ENCODE measurements around the gene PLPP7. TPM values are rescaled to one million over a fixed set of nuclear protein-coding genes. Genes with fewer than 3 reads are reported as not detected.
A peak's percentile ranks its signal among the peaks of the same experiment; 100 is the strongest.

The PLPP7 gene
- total RNA-seq, 1 donor from 2014 or later = 5.4 TPM

DNA sequence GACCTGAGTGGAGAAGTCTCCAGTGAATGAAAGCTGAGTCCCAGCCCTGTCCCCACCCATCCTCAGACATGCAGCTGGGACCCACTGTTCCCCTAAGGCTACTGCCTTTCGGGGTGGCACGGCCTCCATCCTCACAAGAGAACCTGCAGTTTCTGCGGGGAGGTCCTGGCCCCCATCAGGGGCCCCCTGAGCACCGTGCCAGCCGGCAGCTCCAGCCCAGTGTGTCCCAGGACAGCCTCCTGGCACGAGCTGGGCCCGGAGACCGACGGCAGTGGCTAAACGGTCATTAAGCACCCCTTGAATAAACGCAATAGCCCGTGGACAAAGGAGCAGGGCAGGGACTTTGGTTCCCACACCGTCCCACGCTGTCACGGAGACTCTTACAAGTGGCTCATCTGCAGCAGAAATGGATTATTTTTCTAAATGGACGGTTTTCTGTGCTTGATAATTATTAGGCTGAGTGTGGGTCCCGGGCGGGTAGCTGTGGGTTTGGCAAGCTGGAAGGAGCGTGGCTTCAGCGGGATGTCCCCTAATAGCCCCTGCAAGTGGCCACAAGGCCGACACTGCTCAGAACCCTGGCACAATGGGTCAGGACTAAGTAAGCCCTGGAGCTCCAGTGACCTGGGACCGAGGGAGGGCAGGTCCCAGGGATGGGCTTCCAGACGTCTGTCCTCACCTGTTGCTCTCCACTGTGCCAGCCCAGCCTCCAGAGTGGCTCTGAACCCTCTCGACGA lies 30.7 kb upstream of the PLPP7 start:
- no peaks in the 10 kb centered on the region for H3K79me2 ChIP-seq (ENCODE audit: low read depth)
- H3K9ac ChIP-seq = no peak overlapping the region
- H4K20me1 ChIP-seq (ENCODE audit: low read depth) = no peaks in the 10 kb centered on the region
- no peak overlapping the region for H3K4me3 ChIP-seq
- no peak overlapping the region for H2AFZ ChIP-seq (replicated peaks)
- H3K4me1 ChIP-seq = peaks cover 17% of the 10 kb centered on the region
- H3K9me3 Mint-ChIP-seq = no peaks in the 10 kb centered on the region
- no peak overlapping the region for H3K4me2 ChIP-seq
- H3K9me3 ChIP-seq (ENCODE audit: low read depth) = no peaks in the 10 kb centered on the region
- H3K27me3 ChIP-seq = no peaks in the 10 kb centered on the region
- no peak overlapping the region for H3K4me3 Mint-ChIP-seq
- TF ChIP-seq, protein P1, sequence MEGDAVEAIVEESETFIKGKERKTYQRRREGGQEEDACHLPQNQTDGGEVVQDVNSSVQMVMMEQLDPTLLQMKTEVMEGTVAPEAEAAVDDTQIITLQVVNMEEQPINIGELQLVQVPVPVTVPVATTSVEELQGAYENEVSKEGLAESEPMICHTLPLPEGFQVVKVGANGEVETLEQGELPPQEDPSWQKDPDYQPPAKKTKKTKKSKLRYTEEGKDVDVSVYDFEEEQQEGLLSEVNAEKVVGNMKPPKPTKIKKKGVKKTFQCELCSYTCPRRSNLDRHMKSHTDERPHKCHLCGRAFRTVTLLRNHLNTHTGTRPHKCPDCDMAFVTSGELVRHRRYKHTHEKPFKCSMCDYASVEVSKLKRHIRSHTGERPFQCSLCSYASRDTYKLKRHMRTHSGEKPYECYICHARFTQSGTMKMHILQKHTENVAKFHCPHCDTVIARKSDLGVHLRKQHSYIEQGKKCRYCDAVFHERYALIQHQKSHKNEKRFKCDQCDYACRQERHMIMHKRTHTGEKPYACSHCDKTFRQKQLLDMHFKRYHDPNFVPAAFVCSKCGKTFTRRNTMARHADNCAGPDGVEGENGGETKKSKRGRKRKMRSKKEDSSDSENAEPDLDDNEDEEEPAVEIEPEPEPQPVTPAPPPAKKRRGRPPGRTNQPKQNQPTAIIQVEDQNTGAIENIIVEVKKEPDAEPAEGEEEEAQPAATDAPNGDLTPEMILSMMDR (IDR thresholded peaks at IDR 0.05) = no peak
- TF ChIP-seq EZH2 (IDR thresholded peaks at IDR 0.05) (no peak), EZH2phosphoT487 (IDR thresholded peaks at IDR 0.05) (no peak)
- H3K4me1 Mint-ChIP-seq = peaks cover 25% of the 10 kb centered on the region
- no peaks in the 10 kb centered on the region for H3K36me3 Mint-ChIP-seq
- H3K27ac ChIP-seq = no peak overlapping the region
- peaks cover 6% of the 10 kb centered on the region for H3F3A ChIP-seq (ENCODE audit: low read depth)
- H3K36me3 ChIP-seq = no peaks in the 10 kb centered on the region
- DNase-seq (ENCODE audit: low spot score) = no peak
- peaks cover 5% of the 10 kb centered on the region for H3K27me3 Mint-ChIP-seq (ENCODE audit: insufficient read depth, low read depth)
- H3K27ac Mint-ChIP-seq = no peak overlapping the region

DNA sequence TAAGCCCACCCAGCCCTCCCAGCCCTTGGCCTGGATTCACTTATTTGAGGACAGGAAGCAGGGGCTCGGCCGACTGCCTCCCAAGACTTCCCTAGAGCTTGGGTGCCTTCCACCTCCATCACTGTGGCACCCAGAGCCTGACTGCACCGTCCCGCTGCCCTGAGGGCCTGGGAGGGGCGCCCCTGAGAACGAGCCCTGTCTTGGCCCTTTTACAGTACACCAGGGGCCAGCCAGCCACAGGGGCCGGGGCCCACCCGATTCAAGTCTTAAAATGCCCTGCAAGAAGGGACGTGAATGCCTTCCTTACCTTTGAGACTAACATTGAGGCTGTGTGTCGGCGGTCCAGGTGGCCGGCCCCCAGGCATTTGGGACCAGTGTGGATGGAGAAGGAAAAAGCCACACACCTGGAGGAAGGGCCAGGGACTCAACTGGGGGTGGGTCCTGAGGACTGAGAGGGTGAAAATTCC lies 30.1 kb upstream of the PLPP7 start:
- H3K27me3 ChIP-seq = no peaks in the 10 kb centered on the region
- no peak overlapping the region for H3K27ac ChIP-seq
- no peaks in the 10 kb centered on the region for H3K9me3 ChIP-seq (ENCODE audit: low read depth)
- H2AFZ ChIP-seq (replicated peaks) = no peak overlapping the region
- TF ChIP-seq EZH2 (IDR thresholded peaks at IDR 0.05) (no peak), EZH2phosphoT487 (IDR thresholded peaks at IDR 0.05) (no peak)
- TF ChIP-seq, protein P1 (IDR thresholded peaks at IDR 0.05) = no peak
- peaks cover 14% of the 10 kb centered on the region for H3K4me1 ChIP-seq
- no peaks in the 10 kb centered on the region for H3K79me2 ChIP-seq (ENCODE audit: low read depth)
- Mint-ChIP-seq H3K27me3 (ENCODE audit: insufficient read depth, low read depth) (peaks cover 5% of the 10 kb centered on the region), H3K27ac (peak overlapping the region; percentile 17), H3K4me3 (no peak overlapping the region), H3K36me3 (no peaks in the 10 kb centered on the region), H3K9me3 (no peaks in the 10 kb centered on the region), H3K4me1 (peaks cover 19% of the 10 kb centered on the region)
- H3K4me2 ChIP-seq = no peak overlapping the region
- no peak overlapping the region for H3K9ac ChIP-seq
- no peaks in the 10 kb centered on the region for H3F3A ChIP-seq (ENCODE audit: low read depth)
- no peak overlapping the region for H3K4me3 ChIP-seq
- H4K20me1 ChIP-seq (ENCODE audit: low read depth) = no peaks in the 10 kb centered on the region
- no peak for DNase-seq (ENCODE audit: low spot score)
- no peaks in the 10 kb centered on the region for H3K36me3 ChIP-seq

DNA sequence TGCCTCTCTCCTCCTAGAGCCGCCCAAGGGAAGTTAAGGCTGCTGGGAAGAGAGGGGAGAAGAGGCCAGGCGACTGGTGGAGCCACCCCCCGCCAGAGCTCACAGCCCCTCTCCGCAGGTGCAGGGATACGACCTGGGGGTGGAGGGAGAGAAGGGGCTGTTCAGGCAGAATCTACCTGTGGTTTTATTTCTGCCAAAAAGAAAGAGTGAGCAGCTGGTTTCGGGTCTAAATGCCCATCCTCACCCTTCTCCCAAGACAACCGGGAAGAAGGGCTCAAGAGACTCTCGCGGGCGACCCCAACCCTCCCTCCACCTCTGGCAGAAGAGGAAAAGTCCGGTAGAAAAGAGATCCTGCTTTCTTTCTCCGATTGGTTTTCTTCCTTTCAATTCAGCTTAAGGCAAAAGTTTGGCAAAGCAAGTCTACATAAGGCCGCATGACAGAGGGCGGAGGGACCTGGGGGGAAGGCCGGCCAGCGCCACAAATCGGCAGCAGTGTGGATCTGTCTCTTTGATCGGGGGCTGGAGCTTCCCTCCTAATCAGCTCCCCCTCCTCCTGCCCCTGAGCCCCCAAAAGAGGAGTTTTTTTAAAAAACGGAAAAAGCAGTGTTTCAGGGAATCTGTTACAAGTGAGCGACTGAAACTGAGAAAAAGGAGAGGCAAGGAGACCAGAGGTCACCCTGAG lies 29.5 kb upstream of the PLPP7 start:
- DNase-seq (ENCODE audit: low spot score) = no peak
- H3K4me1 ChIP-seq = peaks cover 14% of the 10 kb centered on the region
- H3K36me3 Mint-ChIP-seq = no peaks in the 10 kb centered on the region
- H3K9me3 Mint-ChIP-seq = no peaks in the 10 kb centered on the region
- peak overlapping the region; percentile 63 for H2AFZ ChIP-seq (replicated peaks)
- H3K9ac ChIP-seq = no peak overlapping the region
- H3K79me2 ChIP-seq (ENCODE audit: low read depth) = no peaks in the 10 kb centered on the region
- no peaks in the 10 kb centered on the region for H3K9me3 ChIP-seq (ENCODE audit: low read depth)
- no peaks in the 10 kb centered on the region for H3F3A ChIP-seq (ENCODE audit: low read depth)
- H3K4me1 Mint-ChIP-seq = peaks cover 15% of the 10 kb centered on the region
- TF ChIP-seq, protein P1 (IDR thresholded peaks at IDR 0.05) = no peak
- TF ChIP-seq EZH2 (IDR thresholded peaks at IDR 0.05) (no peak), EZH2phosphoT487 (IDR thresholded peaks at IDR 0.05) (no peak)
- no peaks in the 10 kb centered on the region for H4K20me1 ChIP-seq (ENCODE audit: low read depth)
- no peak overlapping the region for H3K4me2 ChIP-seq
- no peak overlapping the region for H3K27ac Mint-ChIP-seq
- H3K4me3 ChIP-seq = no peak overlapping the region
- H3K36me3 ChIP-seq = no peaks in the 10 kb centered on the region
- H3K4me3 Mint-ChIP-seq = no peak overlapping the region
- H3K27me3 ChIP-seq = no peaks in the 10 kb centered on the region
- H3K27me3 Mint-ChIP-seq (ENCODE audit: insufficient read depth, low read depth) = peaks cover 5% of the 10 kb centered on the region
- no peak overlapping the region for H3K27ac ChIP-seq

Measured in neural progenitor cell (in vitro differentiated cells).